Ishikawa (cell line): ENCODE results near the gene TNPO2.

Experiments
- CEBPB ChIP-seq: IDR thresholded peaks from 2 replicates; pipeline ENCODE4 v1.6.1; 2012
- CREB1 ChIP-seq: IDR thresholded peaks from 2 replicates; pipeline ENCODE4 v1.6.1; 2012; ENCODE audit warnings: low read depth
- EGR1 ChIP-seq: IDR thresholded peaks from 2 replicates; pipeline ENCODE4 v1.6.1; 2012
- EP300 ChIP-seq: IDR thresholded peaks from 2 replicates; pipeline ENCODE4 v1.6.1; 2012; ENCODE audit warnings: borderline replicate concordance
- FOXM1 ChIP-seq: IDR thresholded peaks from 2 replicates; pipeline ENCODE4 v1.6.1; 2012; ENCODE audit warnings: low read depth, borderline replicate concordance
- MAX ChIP-seq: IDR thresholded peaks from 2 replicates; pipeline ENCODE4 v1.6.1; 2012
- NFIC ChIP-seq: IDR thresholded peaks from 2 replicates; pipeline ENCODE4 v1.6.1; 2012
- RAD21 ChIP-seq: IDR thresholded peaks from 2 replicates; pipeline ENCODE4 v1.6.1; 2012; ENCODE audit warnings: low read depth
- REST ChIP-seq: IDR thresholded peaks from 2 replicates; pipeline ENCODE4 v1.6.1; 2012; ENCODE audit warnings: low read depth, mild to moderate bottlenecking
- TAF1 ChIP-seq: IDR thresholded peaks from 2 replicates; pipeline ENCODE4 v1.6.1; 2012; ENCODE audit warnings: low read depth, mild to moderate bottlenecking
- TCF12 ChIP-seq: IDR thresholded peaks from 2 replicates; pipeline ENCODE4 v1.6.1; 2012; ENCODE audit warnings: low read depth
- TEAD4 ChIP-seq: IDR thresholded peaks from 2 replicates; pipeline ENCODE4 v1.6.1; 2012
- YY1 ChIP-seq: IDR thresholded peaks from 2 replicates; pipeline ENCODE4 v1.6.1; 2012; ENCODE audit warnings: low read depth
- ZBTB7A ChIP-seq: IDR thresholded peaks from 2 replicates; pipeline ENCODE4 v1.6.1; 2012; ENCODE audit warnings: low read depth
- TF ChIP-seq, protein P1 (sequence below): IDR thresholded peaks from 2 replicates; pipeline ENCODE4 v1.6.1; 2012

The TNPO2 gene

GRCh38 chr19:12715102-12715501, 8.6 kb downstream of the TNPO2 start:
- no peak for TF ChIP-seq TCF12
- TF ChIP-seq, protein P1, sequence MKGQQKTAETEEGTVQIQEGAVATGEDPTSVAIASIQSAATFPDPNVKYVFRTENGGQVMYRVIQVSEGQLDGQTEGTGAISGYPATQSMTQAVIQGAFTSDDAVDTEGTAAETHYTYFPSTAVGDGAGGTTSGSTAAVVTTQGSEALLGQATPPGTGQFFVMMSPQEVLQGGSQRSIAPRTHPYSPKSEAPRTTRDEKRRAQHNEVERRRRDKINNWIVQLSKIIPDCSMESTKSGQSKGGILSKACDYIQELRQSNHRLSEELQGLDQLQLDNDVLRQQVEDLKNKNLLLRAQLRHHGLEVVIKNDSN: no peak

DNA sequence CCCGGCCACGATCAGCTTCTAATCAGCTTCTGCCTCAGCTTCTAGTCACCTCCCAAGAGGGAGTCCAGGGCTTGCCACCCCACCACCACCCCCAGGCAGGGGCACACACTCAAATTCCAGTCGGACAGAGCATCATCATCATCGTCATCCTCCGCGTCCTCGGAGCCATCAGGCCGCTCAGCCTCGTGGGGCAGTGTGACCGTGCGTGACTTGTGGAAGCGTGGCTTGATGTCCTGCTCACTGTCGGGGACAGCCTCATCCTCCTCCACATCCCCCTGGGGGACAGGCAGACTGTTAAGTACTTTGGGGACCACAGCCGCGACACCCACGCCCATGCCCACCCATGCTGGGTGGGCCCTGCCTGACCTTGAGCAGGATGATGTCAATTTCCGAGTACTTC, 12.5 kb downstream of the TNPO2 start:
- TF ChIP-seq MAX (no peak), CEBPB (no peak), EGR1 (no peak), EP300 (no peak), NFIC (no peak), TCF12 (no peak), YY1 (no peak), ZBTB7A (no peak), TEAD4 (no peak), FOXM1 (no peak), TAF1 (no peak)
- TF ChIP-seq, protein P1: no peak

GRCh38 chr19:12708641-12709040, 15.1 kb downstream of the TNPO2 start:
- TF ChIP-seq EP300 (no peak), FOXM1 (no peak), TEAD4 (no peak), REST (no peak), NFIC (no peak), CREB1 (no peak), YY1 (no peak), EGR1 (no peak), TAF1 (no peak), RAD21 (no peak), TCF12 (no peak), ZBTB7A (no peak), CEBPB (no peak), MAX (no peak)
- TF ChIP-seq, protein P1: no peak

GRCh38 chr19:12706332-12706718, 17.4 kb downstream of the TNPO2 start:
- TF ChIP-seq REST (no peak), TCF12 (no peak)

DNA sequence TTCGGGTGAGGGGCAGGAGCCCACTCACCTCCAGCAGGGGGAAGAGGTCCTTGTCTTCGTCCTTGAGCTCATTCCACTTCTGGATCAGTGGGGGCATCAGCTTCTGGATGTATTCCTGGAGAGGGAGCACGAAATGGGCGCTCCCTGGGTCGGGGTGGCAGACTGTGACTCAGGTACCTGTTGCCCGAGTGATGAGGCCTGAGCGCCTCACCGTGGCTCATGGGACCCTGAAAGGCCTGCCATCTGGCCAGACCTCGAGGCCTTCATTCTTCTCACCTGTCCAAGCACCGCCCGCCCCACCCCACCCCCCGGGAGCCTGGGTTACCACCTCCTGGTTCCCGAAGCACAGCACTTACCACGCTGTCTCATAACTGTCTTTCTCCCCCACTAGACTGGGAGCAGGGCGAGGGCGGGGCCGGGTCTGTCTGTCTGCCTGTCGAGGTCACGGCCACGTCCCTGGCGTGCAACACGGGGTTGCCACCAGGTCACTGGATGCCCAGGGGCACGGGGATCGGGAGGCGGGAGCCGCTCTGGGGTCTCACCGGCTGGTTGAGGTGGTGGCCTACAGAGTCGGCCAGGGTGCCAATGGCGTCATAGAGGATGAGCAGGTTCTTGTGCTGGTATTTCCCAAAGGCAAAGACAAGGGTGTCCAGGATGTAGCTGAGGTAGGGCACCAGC, 17.9 kb downstream of the TNPO2 start:
- TF ChIP-seq TCF12: no peak
- TF ChIP-seq RAD21: no peak
- TF ChIP-seq REST: no peak
- TF ChIP-seq CREB1: no peak
- TF ChIP-seq FOXM1: no peak
- no peak for TF ChIP-seq MAX
- no peak for TF ChIP-seq NFIC
- TF ChIP-seq TEAD4: no peak
- TF ChIP-seq, protein P1: no peak
- no peak for TF ChIP-seq EGR1
- TF ChIP-seq TAF1: no peak
- no peak for TF ChIP-seq YY1
- no peak for TF ChIP-seq EP300
- no peak for TF ChIP-seq ZBTB7A
- no peak for TF ChIP-seq CEBPB
